NCI-H1417 treated with DMSO at 0.1 percent for 48 hours (cell line): ENCODE results near the gene AVP.

Experiments
- DNase-seq: peaks from one replicate; lab custom pipeline; 2025; lab: John Stamatoyannopoulos, UW

The AVP gene

GRCh38 chr20:3109350-3110302 is 25.1 kb upstream of the AVP start:
- no peak for DNase-seq

- DNase-seq, result no peak
These were observed 23.0 kb upstream of the AVP start for GRCh38 chr20:3107464-3108025.

GRCh38 chr20:3106658-3107463 is 22.3 kb upstream of the AVP start:
- no peak for DNase-seq

GRCh38 chr20:3106185-3106584 is 21.7 kb upstream of the AVP start:
- DNase-seq, result no peak

- no peak for DNase-seq
These were observed 21.0 kb upstream of the AVP start for GRCh38 chr20:3105256-3106137.

- no peak for DNase-seq
These were observed 19.0 kb upstream of the AVP start for GRCh38 chr20:3103369-3104032.

GRCh38 chr20:3102575-3103368 is 18.2 kb upstream of the AVP start:
- peak; percentile 34 for DNase-seq

- DNase-seq, result no peak
These were observed 17.4 kb upstream of the AVP start for GRCh38 chr20:3101737-3102574.

- DNase-seq, result no peak
These were observed 16.7 kb upstream of the AVP start for GRCh38 chr20:3101251-3101650.

- no peak for DNase-seq
These were observed 16.0 kb upstream of the AVP start for GRCh38 chr20:3100480-3100879.

GRCh38 chr20:3094848-3095629 is 10.5 kb upstream of the AVP start:
- no peak for DNase-seq

GRCh38 chr20:3093861-3094361 is 9.4 kb upstream of the AVP start:
- DNase-seq, result no peak

- no peak for DNase-seq
These were observed 8.3 kb upstream of the AVP start for GRCh38 chr20:3092611-3093379.

GRCh38 chr20:3090565-3090964 is 6.0 kb upstream of the AVP start:
- DNase-seq, result no peak

GRCh38 chr20:3088031-3088430 is 3.5 kb upstream of the AVP start:
- no peak for DNase-seq

GRCh38 chr20:3085571-3086072 is 1.1 kb upstream of the AVP start:
- no peak for DNase-seq

- DNase-seq, result no peak
These were observed 449 bp upstream of the AVP start for GRCh38 chr20:3084986-3085360.
